Measurements from ENCODE around the gene HOXA4. TPM values are rescaled to one million over a fixed set of nuclear protein-coding genes. Genes with fewer than 3 reads are reported as not detected.

Gene HOXA4
- polyA plus RNA-seq, 1 donor from 2014 or later = not detected

DNA sequence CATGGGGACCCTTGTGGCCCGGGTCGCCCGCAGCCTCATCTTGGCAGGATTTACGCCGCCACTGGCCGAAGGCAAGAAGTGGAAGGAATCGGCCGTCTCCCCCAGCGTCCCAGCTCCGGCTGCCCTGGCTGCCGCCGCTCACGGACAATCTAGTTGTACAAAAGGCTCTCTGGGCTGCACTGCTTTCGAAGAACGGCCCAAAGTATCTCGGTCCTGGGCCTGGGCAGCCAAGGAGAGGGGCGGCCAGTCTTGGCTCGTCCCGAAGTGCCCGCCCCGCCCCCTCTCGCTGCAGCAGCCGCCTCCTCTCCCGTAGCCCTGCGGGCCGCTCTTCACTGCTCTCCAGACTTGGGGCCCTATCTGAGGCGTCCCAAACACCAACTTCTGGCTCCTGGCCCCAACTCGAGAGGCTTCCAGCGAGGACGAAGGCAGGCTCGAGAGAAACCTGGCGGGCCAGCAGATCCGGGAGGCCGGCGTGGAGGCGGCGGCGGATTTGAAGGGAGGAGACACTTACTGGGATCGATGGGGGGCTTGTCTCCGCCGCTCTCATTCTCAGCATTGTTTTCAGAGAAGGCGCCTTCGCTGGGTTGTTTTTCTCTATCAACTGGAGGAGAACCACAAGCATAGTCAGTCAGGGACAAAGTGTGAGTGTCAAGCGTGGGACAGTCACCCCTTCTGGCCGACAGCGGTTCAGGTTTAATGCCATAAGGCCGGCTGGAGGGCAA is 34.0 kb upstream of the HOXA4 start:
- Mint-ChIP-seq H3K4me1 (peaks cover 3 to 21% (median 6%) of the 10 kb centered on the region in 3 donors), H3K27ac (peak overlapping the region; percentile 40 to 98 (median 60)), H3K4me3 (peak overlapping the region in 3 of 4 donors; percentile 51 to 75 (median 71)), H3K9me3 (peaks cover 0 to 10% (median 0%) of the 10 kb centered on the region in 3 donors), H3K27me3 (peaks cover 50% of the 10 kb centered on the region), H3K36me3 (peaks cover 1% of the 10 kb centered on the region)

DNA sequence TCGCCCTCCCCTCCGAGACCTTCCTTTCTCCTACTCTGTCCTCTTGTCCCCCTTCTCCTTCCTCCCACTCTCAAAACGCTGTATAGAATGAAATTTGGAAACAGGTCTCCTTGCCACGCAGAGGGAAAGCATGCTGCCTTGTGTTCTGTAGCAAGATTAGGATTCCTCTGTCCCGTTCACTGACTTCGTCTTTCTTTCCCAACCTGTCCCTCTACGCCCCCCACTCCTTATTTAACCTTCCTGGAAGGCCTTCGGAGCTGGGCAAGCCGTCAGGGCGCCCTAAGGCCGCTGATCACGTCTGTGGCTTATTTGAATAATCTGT is 33.4 kb upstream of the HOXA4 start:
- Mint-ChIP-seq H3K27ac (peak overlapping the region; percentile 40 to 98 (median 60)), H3K27me3 (peaks cover 52% of the 10 kb centered on the region), H3K4me3 (peak overlapping the region in 2 of 4 donors; percentile 19 to 71), H3K4me1 (peaks cover 3 to 23% (median 6%) of the 10 kb centered on the region in 3 donors), H3K9me3 (peaks cover 0 to 10% (median 0%) of the 10 kb centered on the region in 3 donors), H3K36me3 (peaks cover 1% of the 10 kb centered on the region)

DNA sequence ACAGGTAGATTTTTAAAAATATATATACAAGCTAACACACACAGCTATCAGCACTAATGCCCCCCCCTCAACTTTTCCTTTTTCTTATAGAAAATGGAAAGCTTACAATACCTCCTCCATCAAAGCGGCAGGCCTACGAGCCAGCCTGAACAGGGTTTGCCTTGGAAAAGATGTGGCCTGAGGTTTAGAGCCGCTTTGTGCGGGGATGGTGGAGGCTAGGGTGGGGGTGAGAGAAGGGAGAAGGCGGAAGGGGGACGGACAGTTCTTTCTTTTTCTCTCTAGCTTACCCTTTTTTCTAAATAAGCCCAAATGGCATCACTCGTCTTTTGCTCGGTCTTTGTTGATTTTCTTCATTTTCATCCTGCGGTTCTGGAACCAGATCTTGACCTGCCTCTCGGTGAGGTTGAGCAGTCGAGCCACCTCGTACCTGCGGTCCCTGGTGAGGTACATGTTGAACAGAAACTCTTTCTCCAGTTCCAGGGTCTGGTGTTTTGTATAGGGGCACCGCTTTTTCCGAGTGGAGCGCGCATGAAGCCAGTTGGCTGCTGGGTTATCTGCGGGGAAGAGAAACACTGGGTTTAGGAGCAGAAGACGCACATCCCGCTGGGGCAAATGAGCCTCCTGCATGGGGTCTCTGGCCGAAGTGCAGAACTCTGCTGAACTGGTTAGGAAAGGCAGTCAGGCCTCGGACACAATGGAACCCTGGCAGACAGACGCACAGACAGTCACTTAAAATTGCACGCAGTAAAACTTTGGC is 32.9 kb upstream of the HOXA4 start:
- Mint-ChIP-seq H3K27ac (peak overlapping the region; percentile 40 to 98 (median 60)), H3K36me3 (peaks cover 1% of the 10 kb centered on the region), H3K4me1 (peaks cover 0 to 27% (median 8%) of the 10 kb centered on the region in 3 donors)

DNA sequence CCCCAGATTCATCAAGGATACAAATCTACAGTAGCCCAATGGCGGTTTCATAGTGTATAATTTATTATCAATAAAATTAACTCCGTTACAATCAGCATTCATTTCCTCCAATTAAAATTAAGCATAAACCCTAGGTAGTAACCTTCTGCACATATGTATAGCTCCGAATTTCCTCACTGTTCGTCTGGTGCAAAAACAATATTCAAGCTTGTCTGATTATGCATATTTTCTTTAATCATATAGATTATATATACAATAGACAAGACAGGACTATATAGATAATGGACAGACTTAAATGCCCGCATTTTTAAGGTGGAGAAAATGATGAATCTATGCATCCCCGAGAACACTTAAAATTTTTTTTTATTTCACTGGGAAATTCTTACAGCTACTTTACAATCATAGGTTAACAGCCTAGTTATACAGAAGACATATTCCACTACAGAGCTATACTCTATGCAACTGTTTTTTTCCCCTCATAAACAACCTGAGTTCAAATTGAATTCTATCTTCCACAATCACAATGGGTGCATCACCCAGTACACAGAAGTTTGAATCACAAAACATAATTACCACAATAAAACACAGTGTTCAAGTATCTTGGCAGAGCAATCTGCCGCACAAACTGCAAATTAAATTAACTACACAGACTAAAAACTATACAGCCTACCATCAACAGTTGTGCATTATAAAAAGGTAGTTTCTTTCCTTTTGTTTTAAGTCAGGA is 32.2 kb upstream of the HOXA4 start:
- Mint-ChIP-seq H3K4me3 (peak overlapping the region in 1 of 4 donors; percentile 71), H3K36me3 (peaks cover 1% of the 10 kb centered on the region), H3K9me3 (peaks cover 0 to 11% (median 0%) of the 10 kb centered on the region in 3 donors), H3K27me3 (peaks cover 52% of the 10 kb centered on the region), H3K27ac (peak overlapping the region; percentile 40 to 98 (median 54)), H3K4me1 (peaks cover 2 to 35% (median 10%) of the 10 kb centered on the region in 3 donors)

More for the DNA sequence above, 32.9 kb upstream of the HOXA4 start:
- Mint-ChIP-seq H3K27me3 (peaks cover 51% of the 10 kb centered on the region), H3K4me3 (peak overlapping the region in 1 of 4 donors; percentile 71), H3K9me3 (peaks cover 0 to 7% (median 0%) of the 10 kb centered on the region in 3 donors)

DNA sequence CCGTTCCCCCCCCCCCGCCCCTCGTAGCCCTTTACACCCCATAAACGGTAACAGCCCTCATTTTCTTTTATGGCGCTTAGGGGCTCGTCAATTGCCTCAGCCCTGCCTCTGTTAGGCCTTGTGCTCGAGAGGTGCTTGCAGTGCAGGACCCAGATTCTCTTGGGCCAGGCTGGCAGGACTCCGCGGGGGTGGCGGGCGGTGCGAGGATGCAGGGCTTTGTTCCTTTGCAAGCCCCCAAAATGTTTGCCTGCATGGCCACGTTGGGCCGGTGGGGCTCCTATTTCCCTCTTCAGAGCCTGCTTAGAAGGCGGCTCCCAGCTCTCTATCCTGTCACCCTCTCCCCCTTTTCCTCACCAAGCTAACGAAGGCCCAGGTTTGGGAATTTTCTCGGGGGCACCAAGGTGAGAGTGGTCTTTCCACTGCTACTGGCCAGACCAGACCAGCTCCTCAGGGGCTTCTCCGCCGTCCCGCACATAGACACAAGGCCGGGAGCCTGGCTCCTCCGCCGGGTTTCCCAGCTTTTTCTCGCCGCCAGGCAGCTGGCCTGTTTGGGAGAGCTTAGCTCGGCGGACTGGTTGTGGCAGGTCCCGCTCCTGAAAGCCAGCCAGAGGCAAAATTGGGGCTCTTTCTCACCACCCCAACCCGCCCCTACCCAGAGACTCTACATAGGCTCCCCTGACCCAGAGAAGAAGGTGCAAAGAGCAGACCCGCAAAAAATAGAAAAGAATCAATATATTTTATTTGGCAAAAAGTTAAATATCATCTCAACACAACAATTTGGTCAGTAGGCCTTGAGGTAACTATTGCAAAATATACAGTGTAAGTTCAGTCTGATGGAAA is 31.4 kb upstream of the HOXA4 start:
- Mint-ChIP-seq H3K4me3 (peak overlapping the region in 2 of 4 donors; percentile 70 to 71), H3K4me1 (peaks cover 3 to 35% (median 10%) of the 10 kb centered on the region in 3 donors), H3K27me3 (peaks cover 51% of the 10 kb centered on the region), H3K27ac (peak overlapping the region in 2 of 3 donors; percentile 39 to 98), H3K9me3 (peaks cover 0 to 14% (median 0%) of the 10 kb centered on the region in 3 donors), H3K36me3 (peaks cover 1% of the 10 kb centered on the region)

DNA sequence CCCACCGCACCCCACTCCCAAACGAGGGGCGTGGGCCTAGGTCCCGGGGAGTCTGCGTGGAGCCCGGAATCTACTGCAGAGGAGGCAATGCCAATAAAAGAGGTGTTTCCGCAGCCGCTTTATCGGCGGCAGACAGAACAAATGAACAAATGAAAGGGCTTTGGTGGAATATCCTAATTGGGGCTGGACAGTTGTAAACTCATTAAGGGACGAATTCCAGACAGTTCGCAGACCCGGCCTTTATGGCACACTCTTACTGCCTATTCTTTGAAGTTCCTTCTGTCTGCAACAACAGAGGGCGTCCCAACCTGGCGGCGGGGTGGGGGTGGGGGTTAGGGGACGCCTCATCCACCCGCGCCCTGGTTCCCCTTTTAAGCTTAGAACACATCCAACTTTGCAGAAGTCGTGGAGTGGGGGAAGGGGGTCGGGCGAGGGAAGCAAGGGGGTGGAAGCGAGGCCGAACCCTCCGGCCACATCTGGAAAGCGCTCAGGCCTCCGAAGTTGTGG is 30.7 kb upstream of the HOXA4 start:
- Mint-ChIP-seq H3K9me3 (peaks cover 0 to 14% (median 0%) of the 10 kb centered on the region in 3 donors), H3K36me3 (peaks cover 1% of the 10 kb centered on the region), H3K27ac (peak overlapping the region; percentile 92 to 98 (median 93)), H3K4me3 (peak overlapping the region; percentile 77 to 94 (median 90)), H3K4me1 (peaks cover 3 to 35% (median 10%) of the 10 kb centered on the region in 3 donors), H3K27me3 (peaks cover 55% of the 10 kb centered on the region)

DNA sequence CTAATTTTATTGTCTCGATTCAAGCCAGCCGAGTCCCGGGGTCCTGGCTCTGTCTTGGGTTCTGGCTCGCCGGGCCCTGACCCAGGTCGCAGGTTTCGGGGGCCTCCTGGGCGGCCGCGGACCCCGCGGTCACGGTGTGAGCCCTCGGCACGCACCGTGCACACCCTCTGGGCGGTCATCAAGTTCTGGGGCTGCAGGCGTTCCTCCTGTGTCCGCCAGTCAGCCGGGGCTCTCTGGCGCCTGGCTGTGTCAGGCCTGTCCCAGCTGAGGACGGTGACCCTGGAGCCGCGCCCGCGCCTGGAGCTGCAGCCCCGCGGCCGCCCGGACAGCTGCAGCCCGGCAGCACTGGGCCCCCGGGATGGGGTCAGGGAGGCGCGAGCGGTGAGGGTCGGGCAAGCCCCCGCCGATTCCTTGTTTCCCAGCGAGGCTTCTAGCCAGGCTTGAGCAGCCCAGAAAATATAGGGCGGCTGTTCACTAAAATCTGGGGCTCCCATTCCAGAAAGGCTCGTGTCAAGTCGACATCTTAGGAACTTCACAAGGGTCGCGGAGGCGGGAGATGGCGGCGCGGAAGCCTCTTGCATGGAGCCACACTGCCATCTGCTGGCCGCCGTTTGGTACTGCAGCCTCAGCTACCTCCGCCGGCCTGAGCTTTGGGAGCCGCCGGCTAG is 30.1 kb upstream of the HOXA4 start:
- Mint-ChIP-seq H3K27ac (peak overlapping the region; percentile 92 to 98 (median 93)), H3K4me3 (peak overlapping the region; percentile 77 to 94 (median 90)), H3K4me1 (peaks cover 4 to 35% (median 10%) of the 10 kb centered on the region in 3 donors), H3K36me3 (peaks cover 1% of the 10 kb centered on the region), H3K27me3 (peaks cover 55% of the 10 kb centered on the region), H3K9me3 (peaks cover 0 to 10% (median 0%) of the 10 kb centered on the region in 3 donors)

DNA sequence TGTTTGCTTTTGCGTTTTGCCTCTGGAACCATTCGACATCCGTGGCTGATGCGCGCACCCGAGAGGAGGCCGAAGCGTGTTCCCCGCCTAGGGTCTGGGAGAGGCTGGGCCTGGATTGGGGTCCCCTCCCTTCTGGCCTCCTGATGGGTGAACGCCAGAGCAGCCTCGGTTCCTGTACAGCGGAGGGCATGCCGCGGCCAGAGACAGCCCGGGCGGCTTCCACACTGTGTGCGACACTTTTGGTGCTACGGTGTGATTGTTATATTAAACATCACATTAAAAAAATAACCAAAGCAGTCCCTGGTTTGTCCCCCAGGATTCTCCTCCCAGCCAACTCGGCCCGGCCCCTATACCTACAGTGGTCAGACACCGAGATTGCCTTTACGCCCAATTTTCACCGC is 29.6 kb upstream of the HOXA4 start:
- Mint-ChIP-seq H3K27me3 (peaks cover 58% of the 10 kb centered on the region), H3K9me3 (peaks cover 0 to 13% (median 1%) of the 10 kb centered on the region in 3 donors), H3K36me3 (peaks cover 1% of the 10 kb centered on the region), H3K4me3 (peak overlapping the region; percentile 73 to 94 (median 88)), H3K4me1 (peaks cover 6 to 39% (median 10%) of the 10 kb centered on the region in 3 donors), H3K27ac (peak overlapping the region; percentile 84 to 98 (median 92))

DNA sequence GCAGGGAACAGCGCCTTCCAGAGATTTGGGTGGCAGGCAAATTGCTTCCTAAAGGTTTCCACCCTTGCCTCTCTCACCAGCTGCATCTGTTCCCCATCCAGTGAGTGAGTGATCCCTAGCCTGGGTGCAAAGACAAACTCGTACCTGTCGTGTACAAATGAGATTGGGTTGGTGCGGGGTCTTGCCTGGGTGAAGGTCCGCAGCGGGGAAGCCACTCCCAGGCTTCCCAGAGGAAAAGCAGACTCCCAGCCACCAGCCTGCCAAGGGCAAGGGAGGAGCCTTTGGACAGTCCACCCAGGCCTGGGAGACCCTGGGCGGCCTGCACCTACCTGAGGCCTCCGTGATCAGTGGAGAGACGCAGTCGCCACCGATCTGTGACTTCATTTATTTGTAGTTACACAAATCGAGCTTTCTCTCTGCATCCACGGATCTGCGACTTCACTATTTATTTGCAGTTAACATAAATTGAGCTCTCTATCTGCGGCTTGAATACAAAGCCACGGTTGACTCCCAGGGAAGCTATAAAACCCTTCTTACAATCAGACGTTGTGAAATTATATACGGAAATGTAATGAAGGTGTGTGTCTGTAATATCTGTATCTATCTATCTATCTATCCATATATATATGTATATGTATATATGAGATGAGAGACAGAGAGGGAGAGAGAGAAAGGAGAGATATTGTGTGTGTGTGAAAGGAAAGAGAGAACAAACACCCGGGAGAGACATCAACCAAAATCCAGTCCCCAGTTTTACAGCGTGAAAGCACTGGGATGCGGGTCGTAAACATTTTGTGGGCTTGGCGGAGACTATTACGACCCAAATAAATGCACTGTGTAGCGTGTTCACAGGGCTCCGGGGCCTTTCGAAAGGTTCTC is 28.9 kb upstream of the HOXA4 start:
- Mint-ChIP-seq H3K9me3 (peaks cover 0 to 15% (median 1%) of the 10 kb centered on the region in 3 donors), H3K4me3 (peak overlapping the region; percentile 73 to 94 (median 88)), H3K27ac (peak overlapping the region; percentile 84 to 98 (median 92)), H3K27me3 (peaks cover 61% of the 10 kb centered on the region), H3K4me1 (peaks cover 8 to 45% (median 14%) of the 10 kb centered on the region in 3 donors), H3K36me3 (no peaks in the 10 kb centered on the region)

DNA sequence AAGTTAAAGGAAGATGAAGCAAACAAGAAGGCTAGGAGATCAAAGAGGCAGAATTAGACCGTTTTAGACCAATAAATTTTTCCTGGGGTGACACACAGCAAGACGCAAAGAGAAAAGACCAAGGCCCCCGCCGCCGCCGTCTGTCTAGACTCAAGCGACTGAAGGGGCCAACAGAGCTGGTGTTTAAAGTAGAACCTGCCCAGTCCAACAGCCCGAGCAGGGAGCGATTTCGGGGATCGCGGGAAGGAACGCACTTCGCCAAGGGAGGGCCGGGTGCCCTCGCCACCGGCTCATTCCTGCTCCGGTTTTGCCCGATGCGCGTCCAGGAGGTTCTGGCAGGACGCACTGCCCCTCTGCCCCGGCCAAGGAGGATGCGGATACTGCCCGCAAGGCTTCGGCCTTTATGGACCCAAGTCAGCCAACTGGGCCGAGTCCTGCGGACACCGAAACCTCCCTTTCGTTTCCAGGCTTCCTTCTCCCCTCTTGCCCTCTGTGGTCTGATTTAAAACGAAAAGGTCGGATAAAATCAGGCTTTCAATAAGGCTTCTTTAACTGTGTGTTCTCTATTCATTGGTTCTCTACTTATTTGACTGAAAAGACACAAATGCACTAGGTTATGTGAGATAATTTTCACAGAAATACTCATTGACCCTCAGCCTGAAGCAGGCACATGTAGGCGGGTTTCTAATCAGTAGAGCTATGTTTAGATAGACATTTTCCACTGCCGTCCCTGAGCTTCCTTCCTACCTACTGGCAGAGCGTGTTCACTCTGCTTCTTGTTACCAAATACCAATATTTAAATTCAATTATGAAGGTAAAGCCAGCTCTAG is 28.1 kb upstream of the HOXA4 start:
- peaks cover 66% of the 10 kb centered on the region for H3K27me3 Mint-ChIP-seq
- H3K36me3 Mint-ChIP-seq = no peaks in the 10 kb centered on the region
- peaks cover 8 to 51% (median 14%) of the 10 kb centered on the region in 3 donors for H3K4me1 Mint-ChIP-seq
- H3K4me3 Mint-ChIP-seq = peak overlapping the region; percentile 38 to 89 (median 50)
- peaks cover 0 to 17% (median 1%) of the 10 kb centered on the region in 3 donors for H3K9me3 Mint-ChIP-seq
- peak overlapping the region; percentile 91 to 98 (median 94) for H3K27ac Mint-ChIP-seq

DNA sequence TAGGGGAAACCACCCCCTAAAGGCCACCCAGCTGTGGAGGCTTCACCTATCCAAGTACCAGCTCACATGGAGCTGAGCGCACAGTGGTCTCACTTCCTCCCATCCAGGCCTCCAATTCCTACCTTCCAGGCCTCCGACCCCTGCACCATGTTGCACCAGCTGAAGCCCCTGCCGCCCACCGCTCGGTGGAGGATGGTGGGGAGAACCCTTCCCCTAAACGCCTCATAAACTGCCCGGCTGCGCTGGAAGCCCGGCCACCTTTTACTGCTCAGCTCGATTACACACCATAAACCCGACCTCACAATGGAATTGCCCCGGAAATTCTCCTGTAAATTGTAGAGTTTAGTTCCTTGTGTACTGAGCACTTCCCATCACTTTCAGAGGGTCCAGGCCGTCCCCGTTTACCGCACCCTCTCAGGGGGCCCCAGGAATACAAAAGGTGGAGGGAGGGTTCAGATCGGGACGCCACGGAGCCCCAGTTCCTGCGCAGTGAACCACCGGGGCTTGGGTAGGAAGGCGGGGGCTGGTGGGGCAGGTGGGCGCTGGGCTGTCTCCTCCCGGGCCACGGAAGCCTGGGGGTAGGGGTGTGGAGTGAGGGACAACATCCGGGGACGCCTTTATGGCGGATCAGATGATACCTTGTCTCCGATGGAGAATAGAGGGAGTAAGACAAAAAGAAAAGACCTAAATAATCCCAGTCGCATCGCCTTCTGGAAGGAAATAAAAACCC is 27.3 kb upstream of the HOXA4 start:
- Mint-ChIP-seq H3K27ac (peak overlapping the region; percentile 91 to 98 (median 94)), H3K9me3 (peaks cover 0 to 17% (median 1%) of the 10 kb centered on the region in 3 donors), H3K27me3 (peaks cover 61% of the 10 kb centered on the region), H3K36me3 (no peaks in the 10 kb centered on the region), H3K4me3 (peak overlapping the region; percentile 54 to 89 (median 69)), H3K4me1 (peaks cover 8 to 50% (median 14%) of the 10 kb centered on the region in 3 donors)
